Urothelium cell line (cell line): Measurements from ENCODE around the gene LRTM2.

Experiments
- DNase-seq: peaks from one replicate; pipeline ENCODE4 v3.0.0; 2011; ENCODE audit warnings: low spot score, mixed read lengths
- FAIRE-seq: peaks from 2 replicates; lab custom pipeline; 2011; peaks lifted over from hg19 to GRCh38; lab: Jason Lieb, UNC

The LRTM2 gene

DNA sequence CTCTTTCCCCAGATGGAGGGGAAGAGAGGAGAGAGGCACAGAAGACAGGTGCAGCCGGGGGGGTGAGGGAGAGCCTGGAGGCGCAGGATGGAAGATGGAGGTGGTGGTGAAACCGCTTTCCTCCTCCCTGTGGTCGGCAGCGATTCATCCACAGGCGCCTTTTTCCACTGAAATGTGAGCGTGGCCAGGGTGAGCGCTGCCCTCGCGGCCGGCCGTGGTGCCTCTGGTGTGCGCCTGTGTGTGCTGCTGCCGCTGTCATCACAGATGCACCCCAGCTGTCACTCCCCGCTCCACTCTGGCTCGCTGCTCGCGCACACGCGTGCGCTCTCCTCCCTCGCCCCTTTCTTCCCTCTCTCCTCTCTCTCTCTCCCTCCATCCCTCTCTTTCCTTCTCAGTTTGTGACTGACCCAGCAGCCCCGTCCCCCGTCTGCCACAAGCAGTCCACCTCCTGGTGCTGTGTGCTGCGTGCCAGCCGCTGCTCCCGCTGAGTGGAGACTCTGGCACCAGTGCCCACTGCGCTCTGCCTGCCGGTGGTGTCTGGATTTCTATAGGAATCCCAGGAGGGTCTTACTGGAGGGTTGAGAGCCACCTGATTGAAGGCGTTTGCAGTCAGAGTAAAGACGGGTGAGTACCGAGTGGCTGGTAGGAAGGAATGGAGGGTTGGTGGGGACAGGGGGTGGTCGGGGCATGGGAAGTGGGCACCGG is at the start of gene LRTM2:
TSS of gene LRTM2 (plus strand) at position 375 of the 705 bp plus-strand sequence. CDS start 7,584 bp downstream, outside the sequence.
- DNase-seq (no peak), FAIRE-seq (no peak)

DNA sequence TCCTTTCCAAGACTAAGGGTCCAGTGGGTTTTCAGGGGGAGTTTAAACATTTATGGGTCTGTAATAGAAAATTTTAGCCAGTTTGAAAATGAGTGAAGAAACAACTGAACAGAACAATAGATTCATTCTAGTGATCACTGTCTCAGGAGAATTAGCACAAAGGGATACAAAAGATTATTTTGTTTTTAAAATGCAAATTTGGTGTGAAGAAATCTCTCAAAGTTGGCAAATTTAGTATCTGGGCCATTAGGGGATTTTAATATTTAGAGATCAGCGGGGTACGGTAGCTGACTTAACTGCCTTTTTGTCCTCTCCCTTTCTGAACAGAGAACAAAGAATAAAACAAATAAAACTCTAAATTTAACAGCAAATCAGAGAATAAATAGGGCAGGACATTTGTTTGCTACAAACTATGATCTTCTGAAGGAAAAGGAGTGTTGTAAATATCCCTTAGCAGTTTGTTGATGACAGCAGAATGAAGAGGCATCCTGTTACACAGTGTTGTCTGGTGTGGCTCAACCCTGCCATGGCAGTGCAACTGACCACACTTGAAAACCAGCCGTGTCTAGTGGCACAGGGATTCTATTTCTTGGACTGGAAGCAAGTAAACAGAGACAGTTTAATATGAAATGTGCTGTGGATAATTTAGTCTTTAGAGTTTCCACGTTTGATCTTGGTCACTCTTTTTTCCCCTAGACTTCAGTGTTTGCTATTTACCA is 46.3 kb upstream of the LRTM2 start:
- FAIRE-seq (peak; percentile 67), DNase-seq (no peak)

DNA sequence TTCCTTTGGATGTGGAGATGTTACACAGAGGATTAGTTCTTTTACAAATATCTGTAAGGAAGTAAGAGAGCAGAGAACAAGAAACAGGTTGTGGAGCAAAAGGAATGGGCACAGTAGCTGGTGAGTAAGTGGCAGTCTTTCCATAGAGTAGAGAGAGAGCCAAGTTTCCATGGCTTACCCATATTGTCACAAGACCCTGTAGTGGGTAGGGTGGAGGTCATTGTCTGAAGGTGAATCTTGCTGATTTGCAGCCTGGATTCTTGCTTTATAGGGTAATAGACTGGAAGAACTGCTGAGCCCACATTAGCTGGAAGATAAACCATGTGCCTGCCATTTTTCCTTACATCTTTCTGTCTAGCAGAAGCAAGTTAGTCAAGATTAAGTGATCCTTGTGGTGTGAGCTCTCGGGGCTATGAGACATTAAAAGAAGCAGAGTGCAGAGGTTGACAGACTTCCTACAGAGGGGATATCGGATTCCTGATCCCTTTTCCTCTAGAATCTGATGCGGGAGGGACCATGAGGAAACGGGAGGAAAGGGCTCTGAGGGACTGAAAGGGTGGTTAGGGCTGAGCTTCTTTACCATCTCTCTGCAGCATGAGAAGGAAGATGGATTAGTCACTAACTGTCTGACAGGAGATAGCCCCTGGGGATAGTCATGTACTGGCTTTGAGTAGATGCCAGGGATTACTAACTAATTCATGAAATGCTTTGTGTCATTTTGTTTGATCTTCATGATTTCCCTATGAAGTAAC is 44.0 kb upstream of the LRTM2 start:
- DNase-seq (peak; percentile 61), FAIRE-seq (peak; percentile 53)

DNA sequence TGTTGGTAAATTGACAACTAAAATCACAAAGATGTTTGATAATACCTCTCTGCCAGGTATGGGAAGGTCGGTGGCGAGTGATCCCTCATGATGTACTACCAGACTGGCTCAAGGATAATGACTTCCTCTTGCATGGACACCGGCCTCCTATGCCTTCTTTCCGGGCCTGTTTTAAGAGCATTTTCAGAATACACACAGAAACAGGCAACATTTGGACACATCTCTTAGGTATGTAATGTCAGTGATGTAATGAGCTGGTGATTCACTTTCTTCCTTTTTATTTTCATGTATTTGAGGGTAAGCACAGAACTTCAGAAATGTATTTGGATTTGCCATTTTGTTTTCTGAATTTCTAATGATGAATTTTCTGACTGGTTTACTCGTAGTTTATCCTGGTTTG is 42.6 kb upstream of the LRTM2 start:
- DNase-seq (peak; percentile 39), FAIRE-seq (no peak)

DNA sequence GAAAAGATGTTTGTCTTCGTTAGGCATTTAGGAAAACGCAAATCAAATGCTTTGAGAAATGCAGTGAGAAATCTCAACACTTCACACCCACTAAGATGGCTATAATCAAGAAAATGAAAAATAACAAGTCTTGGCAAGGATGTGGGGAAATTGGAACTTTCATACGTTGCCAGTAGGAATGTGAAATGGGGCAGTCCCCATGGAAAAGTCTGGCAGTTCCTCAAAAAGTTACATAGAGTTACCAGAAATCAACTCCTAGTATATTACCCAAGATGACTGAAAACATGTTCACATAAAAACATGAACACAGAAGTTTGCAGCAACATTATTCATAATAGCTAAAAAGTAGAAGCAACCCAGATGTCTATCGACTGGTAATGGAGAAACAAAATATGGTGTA is 41.5 kb upstream of the LRTM2 start:
- FAIRE-seq (no peak), DNase-seq (no peak)

DNA sequence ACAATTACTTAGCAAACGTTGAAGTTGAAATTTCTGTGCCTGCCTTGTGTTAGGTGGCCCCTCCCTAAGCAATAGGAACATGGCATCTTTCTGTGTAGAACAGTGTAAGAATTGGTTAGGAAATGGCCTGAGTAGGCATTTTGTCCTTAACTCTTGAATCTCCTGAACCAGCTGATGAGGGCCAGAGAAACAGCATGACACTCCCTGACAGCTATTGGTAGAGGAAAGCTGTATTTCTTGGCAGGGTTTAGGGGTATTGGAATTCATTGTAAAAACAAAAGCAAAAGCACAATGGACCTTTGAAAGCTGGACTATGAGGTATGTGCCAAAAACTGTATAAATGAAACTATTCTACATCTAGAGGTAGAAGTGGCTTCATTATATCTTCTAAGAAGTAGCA is 40.6 kb upstream of the LRTM2 start:
- FAIRE-seq (no peak), DNase-seq (no peak)

DNA sequence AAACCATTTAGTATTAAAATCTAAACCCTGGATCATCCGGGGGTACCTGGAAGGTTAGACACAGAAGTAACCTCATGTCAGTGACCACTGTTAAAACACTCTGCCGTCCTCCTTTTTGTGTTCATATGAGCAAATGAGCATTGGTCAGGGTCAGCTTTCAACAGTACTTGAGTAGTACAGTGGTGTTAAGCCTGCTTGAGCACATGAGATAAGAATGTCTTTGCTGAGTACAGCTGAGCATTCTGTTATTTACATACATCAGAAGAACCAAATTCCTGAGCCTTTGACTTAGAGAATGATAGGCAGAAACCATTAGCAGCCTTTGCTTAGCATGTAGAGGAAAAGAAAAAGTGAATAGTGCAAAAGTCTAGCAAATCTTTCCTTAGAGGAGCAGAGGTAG is 38.6 kb upstream of the LRTM2 start:
- FAIRE-seq: no peak
- DNase-seq: no peak

DNA sequence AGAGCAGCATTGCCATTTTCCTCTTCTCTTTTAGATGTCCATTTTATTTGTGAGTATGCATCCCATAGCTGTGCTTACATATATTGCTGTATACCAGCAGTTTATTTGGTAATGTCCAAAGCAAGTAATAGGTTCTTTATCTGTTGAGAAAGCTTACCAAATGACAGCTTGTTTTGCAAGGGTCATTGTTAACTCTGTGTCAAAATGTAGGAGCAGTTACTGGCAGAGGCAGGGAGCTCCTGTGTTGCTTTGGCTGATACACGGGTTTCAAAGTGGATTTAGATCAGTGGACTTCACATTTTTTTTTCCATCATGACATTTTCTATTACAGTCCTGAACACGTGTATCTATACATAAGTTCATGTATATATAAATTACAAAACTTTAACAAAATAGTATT is 38.1 kb upstream of the LRTM2 start:
- FAIRE-seq (no peak), DNase-seq (no peak)

DNA sequence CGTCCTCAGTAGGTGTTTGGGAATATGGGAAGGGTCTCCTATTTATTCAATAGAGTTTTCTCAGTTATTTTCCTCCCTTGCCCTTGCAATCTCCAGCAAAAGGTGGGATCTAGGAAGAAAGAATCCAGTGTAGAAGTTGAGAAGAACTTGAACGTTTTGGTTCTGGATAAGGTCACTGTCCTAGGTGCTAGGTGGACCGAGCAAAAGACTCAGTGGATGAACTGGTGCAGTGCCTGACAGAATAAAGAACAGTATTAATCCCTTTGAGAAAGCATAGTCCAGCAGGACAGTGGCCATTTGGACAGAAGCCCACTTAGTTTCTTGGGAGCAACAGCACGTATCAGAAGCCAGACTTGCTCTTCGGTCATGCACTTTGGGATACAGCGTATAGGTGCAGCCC is 32.7 kb upstream of the LRTM2 start:
- FAIRE-seq (no peak), DNase-seq (no peak)

DNA sequence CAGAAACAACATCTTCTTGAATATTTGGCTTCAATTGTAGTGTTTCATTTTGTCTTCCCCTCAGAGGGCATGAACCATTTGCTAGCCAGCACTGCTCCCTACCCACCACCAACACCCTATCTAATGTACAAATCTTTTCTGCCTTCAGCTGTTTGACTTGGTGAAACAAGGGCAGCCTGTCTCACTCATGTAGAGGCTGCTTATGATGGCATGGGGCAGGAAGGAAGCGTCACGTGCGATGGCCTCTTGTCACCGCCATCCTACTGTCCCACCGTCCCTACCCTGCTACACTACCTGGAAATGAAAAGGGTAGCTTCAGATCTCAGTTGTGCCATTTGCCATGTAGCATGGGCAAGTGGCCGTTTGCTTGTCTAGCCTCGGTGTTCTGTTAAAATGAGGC is 29.9 kb upstream of the LRTM2 start:
- DNase-seq (no peak), FAIRE-seq (peak; percentile 92)

DNA sequence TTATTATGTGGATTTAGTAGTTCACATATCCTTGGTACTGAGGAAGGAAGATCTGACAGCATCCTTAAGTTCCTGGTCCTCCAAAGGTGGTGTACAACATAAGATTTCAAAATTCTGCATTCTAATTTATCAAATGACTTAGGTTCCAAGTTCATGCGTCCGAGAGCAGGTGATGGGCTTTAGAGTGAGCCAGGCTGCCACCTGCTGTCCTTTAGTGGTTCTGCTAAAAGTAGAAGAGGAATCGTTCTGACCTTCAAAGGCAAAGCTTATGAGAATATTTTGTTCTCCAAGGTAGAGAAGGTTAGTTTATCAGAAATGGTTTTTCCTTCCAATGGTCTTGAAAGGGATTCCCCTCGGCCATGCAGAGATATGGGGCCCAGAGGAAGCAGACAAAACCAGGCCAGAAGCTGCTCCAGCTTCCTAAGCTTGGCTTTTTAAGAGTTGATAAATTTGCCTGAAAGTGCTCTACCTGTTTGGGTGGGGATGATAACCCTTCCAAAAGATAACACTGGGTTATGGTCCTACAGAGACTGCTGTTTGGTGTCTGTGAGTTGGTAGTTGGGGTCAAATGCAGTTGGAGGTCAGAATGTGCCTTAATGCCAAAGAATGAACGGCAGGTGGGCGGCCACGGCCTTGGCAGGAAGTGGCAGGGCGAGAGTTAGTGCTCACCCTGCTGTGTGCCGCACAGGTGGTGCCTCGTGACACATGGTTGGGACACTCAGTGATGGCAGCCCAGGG is 29.1 kb upstream of the LRTM2 start:
- FAIRE-seq: peak; percentile 62

DNA sequence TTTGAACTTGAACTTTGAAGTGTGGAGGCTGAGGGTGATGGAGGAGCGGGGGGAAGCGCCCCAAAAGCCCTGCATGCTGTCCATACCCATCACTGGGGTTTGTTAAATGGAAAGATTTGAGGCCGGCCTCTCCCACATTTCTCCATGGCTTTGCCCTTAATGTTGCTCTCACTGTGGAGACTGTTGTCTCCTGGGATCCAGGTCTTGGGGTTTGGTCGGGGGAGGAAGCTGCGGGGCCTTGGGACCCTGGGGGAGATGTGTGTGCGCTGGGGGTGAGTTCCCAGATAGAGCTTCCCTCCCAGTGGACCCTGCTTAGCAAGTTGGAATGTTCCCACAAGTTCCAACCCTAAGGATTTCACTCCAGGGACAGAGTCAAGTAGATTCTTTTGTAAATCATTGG is 28.0 kb upstream of the LRTM2 start:
- no peak for DNase-seq
- no peak for FAIRE-seq

More for the DNA sequence above, 29.1 kb upstream of the LRTM2 start:
- peak; percentile 73 for DNase-seq

DNA sequence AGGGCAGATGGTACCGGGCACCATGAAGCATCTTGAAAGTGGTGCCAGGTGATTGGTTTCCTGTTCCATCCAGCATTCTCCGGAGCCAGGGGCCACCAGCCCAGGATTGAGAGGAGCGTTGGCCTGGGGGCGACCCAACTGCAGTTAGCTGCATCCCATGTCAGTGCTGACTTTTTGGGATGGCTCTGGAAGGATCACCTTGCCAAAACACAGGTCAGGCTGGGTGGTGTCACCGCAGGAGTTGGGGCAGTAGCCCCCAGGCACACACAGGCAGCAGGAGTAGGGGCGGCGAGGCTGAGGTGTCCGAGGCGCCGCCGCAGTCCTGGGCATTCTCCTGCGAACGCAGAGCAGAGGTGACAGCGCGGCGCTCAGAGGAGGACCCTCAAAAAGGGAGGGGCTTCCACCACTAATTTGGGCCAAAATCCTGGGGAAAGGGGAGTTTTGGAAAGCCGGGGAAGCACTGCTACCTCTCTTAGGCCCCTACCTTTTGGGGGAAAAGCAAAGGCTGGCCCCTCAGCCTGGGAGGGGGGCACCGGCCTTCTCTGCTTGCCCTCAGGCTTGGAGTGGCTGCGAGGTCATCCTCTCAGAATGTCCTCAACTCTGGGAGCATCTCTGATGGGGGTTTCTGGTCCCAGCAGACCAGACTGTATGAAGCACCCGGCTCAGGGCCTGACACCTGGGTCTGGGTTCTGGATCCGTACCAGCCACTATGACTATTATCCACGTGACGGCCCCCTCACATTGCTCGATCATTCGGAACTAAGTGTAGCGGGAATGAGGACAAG is 26.7 kb upstream of the LRTM2 start:
- peak; percentile 73 for FAIRE-seq
- no peak for DNase-seq

DNA sequence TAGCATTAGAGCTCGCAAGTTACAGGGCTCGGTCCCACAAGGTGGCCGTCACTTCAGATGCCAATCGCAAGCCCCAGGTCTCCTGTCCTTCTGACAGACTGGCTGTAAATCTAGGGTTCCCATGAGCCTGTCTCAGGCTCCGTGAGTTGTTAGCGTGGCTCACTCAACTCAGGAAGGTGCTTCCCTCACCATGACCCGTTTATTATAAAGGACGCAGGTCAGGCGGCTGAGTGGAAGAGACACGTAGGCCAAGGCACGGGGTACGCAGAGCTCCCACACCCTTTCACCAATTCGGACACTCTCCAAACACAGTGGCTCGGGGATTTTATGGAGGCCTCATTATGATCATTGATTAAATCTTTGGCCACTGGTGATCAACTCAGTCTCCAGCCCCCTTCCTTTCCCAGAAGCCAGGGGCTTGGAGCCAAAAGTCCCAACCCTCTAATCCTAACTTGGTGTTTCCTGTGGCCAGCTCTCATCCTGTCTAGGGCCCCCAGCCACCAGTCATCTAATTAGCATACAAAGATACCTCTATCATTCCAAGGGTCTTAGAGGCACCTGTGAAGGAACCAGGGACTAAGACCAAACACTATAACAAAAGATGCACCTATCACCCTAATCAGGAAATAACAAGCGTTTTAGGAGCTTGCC is 25.8 kb upstream of the LRTM2 start:
- FAIRE-seq (no peak), DNase-seq (no peak)

DNA sequence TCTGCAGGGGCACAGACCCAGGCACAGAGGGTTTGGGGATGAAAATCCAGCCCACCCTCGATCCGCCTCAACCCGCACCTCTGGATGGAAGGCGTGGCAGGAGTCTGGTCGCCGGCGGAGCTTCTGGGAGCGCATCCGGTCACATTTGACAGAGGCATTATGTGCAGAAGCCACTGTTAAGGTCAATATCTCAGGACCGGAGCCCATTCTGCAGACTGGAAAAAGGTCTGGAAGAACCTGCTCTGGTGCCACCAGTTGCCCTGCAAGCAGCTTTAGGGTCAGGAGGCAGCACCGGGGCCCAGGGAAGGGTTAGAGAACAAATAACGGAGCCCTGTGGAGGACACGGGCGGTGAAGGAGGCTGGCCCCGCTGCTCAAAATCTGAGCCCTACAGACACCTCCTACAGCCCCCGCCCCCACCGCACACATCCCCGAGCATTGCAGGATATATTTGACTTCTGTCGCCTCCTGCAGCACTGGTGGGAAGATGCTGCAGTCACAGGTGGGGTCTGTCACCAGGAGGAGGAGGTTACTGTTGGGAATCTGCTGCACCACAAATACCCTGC is 25.1 kb upstream of the LRTM2 start:
- DNase-seq (no peak), FAIRE-seq (no peak)

DNA sequence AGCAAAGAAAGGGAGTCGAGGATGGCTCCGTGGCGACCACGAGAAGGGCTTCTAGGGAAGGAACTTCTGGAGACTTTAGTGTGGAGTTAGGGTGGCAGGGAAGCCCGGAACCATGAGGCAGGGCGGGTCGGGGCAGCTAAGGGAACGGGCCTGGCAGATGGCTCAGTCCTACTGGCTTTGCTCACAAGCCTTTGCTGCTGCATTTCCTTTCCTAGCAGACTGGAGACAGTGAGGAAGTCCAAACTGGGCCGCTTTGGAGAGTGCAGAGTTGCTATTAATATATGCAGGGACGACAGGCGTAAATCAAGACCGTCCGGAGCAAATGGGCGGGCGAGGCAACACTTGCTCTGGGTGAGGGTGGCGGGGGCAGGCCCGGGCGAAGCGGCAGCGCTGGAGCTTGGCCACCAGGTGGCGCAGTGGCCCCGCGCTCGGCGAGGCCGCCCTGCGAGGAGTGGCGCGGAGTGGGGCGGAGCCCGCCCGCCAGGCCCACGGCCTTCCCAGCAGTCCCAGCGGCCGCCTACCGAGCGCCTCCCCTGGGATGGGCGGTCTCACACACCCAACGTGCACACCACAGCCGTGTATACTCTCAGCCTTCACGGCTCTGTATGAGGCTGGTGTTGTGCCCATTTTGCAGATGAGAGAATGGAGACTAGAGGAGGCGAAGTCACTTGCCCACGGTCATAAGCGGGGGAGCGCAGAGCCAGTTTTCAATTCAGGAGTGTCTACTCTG is 24.4 kb upstream of the LRTM2 start:
- FAIRE-seq (peak; percentile 99), DNase-seq (peak; percentile 98)

DNA sequence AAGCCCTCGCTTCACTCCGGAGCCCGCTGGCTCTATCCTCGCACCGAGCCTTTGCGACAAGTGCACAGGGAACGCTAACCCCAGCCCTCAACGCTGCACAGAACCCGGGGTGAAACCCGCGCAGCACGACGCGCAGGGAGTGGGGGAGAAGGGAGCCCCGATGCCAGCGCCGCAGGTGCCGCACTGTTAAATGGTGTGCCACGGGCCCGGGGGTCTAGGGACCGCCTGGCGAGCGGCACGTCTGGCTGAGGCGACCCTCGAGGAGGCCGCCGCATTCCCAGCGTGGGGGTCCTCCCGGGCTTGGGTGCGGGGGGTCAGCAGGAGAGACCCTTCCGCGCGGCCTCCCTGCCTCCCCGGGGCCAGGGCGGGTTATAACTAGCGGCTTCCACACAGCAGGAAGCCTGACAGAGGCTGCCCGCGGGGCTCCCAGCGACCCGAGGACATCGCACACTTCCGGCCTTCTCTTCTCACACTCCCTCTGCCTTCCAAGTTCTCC is 23.8 kb upstream of the LRTM2 start:
- no peak for FAIRE-seq
- DNase-seq: no peak

DNA sequence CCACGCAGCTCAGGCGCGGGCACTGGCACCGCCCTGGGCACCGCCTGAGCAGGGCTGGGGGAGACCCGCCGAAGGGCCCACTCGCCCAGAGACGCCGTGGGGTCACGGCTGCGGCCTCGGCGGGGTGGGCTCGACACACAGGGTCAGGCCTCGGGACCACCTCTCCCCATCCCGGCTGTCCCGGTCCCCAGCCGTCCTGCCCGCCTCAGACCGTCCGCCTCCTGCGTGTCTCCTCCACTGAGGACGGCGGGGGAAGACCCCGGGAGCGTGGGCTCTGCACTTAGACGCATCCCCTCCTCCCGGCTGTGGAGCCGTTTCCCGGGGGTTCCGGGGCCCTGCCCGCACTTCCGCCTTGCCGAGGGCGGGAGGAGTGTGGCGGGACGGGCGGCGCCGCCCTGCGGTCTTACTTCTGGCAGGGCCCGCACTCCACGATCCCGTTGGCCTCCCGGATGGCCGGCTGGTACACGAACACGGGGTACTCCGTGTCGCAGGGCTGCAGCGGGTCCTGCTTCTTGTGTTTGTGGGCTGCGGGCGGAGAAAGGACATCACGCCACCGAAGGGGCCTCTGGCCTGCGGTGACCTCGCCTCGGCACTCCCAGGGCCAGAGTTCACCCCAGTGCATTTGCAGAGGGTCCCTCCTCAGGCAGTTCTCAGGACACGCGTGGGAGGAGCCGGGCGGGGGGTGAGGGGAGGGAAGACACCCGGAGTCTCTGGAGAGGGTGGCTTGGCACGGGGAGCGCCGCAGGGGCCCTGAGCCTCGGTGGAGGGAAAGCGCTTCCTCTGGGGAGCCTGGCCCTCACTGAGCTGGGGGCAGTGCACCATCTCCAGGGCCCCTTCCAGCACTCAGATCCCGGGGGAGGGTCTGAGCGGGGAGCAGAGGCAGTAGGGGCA is 23.1 kb upstream of the LRTM2 start:
- DNase-seq: no peak
- FAIRE-seq: no peak
